Left renal pelvis (tissue), 4 donors: ENCODE measurements around the gene TUBG1. TPM values are rescaled to one million over a fixed set of nuclear protein-coding genes. Genes with fewer than 3 reads are reported as not detected.

Source experiments
- DNase-seq, 4 donors: peaks; one replicate each; pipeline ENCODE4 v3.0.0-alpha.2; 2013; ENCODE audit warnings: low read depth in 4 of 4, low spot score in 3 of 4
- polyA plus RNA-seq, 4 donors: library from polyadenylated mRNA; unstranded; fragments of 120-200 nt; gene quantifications; one replicate each; pipeline ENCODE4 v1.2.1, GENCODE V29; 2013; ENCODE audit not compliant: insufficient read length in 4 of 4

The TUBG1 gene
- polyA plus RNA-seq: 10 to 100 TPM; 32.6 to 57.1 (median 52.7) TPM

DNA sequence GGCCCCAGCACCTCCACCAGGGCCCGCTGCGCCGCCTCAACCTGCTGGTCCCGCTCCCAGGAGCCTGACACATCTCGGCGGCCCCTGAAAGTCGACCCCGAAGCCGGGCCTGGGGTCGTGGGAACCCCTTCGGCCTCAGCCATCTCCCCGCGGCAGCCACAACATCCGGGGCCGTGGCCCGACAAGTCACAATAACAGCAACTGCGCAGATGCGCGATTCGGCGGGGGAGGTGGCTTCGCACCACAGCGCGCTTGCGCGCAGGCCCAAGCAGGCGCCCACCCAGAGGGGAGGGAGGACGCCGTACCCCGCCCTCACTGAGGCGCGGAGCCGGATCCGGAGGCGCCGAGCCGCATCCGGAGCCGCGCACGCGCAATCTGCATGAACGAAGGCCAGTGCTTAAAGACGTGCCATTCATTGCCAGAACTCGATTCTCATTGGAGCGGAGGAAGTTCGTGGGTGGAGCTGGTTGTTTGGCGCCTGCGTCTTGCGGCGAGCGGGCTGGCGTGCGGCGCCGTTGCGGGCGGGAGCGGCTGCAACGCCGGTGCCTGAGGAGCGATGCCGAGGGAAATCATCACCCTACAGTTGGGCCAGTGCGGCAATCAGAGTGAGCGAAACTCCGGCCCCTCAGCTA, at the start of gene TUBG1, which contains the start of gene RETREG3:
Gene TUBG1 (plus strand): TSS at position 502 of the 632 bp plus-strand sequence. CDS start 55 bp downstream, at position 557.
Gene RETREG3 (minus strand): TSS at position 193 of the 632 bp plus-strand sequence. CDS start 50 bp downstream, at position 143.
- peak; percentile 98 to 99 (median 98) for DNase-seq

DNA sequence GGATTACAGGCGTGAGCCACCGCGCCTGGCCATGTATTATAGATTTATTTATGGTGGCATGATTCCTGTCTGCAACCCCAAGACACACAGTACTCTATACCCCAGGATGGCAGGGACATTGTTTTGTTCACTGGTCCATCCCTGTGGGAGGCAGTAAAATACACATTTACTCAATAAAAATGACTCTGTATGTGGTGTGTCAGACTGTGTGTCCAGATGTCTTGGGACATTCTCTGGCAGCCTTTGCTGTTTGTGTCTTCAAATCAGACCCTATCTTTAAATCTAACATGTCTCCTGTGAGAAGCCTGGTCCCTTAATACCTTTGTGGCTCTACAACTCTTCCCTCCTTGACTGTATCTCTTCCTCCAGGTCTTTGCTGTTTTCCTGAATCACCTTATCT, 49.2 kb upstream of the TUBG1 start:
- no peak for DNase-seq

DNA sequence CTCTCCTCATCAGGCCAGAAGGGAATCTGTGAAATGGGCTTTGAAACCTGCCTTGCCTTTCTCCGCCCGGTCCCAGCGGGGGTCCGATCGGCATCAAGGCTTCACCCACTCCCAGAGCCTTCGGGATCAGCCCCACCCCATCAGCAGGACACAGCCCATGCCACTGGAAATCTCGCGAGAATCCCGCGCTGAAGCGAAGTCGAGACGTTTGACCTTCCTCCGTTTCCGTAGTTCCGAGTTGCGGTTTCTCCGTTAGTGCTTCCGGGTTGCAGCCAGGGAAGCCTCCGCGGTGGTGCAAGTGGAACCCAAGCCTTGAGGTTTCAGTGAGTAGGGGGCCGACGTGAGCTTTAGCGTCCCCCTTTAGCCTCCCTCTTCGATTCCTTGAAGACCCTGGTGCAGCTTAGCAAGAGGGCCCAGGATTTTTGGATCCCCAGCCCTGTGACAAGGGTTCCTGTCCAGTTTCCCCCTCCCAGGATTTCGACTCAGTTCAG, 47.5 kb upstream of the TUBG1 start, which contains the start of gene COASY:
Gene COASY (plus strand): TSS at position 252 of the 491 bp plus-strand sequence. CDS start 475 bp downstream, outside the sequence.
- peak; percentile 92 to 97 (median 96) for DNase-seq

DNA sequence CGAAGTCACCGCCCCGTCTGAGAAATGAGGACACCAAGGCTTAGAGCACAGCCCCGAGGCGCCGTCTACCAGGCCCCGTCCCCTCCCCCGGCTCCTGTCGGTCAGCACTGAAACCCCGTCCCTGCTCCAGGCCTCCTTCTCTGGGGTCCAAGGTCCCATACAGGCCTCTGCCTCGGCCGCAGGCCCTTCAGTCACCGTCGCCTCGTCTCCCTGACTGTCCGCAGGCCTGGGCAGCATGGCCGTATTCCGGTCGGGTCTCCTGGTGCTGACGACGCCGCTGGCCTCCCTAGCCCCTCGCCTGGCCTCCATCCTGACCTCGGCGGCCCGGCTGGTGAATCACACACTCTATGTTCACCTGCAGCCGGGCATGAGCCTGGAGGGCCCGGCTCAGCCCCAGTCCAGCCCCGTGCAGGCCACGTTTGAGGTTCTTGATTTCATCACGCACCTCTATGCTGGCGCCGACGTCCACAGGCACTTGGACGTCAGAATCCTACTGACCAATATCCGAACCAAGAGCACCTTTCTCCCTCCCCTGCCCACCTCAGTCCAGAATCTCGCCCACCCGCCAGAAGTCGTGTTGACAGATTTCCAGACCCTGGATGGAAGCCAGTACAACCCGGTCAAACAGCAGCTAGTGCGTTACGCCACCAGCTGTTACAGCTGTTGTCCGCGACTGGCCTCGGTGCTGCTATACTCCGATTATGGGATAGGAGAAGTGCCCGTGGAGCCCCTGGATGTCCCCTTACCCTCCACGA, 46.9 kb upstream of the TUBG1 start:
- DNase-seq: no peak

DNA sequence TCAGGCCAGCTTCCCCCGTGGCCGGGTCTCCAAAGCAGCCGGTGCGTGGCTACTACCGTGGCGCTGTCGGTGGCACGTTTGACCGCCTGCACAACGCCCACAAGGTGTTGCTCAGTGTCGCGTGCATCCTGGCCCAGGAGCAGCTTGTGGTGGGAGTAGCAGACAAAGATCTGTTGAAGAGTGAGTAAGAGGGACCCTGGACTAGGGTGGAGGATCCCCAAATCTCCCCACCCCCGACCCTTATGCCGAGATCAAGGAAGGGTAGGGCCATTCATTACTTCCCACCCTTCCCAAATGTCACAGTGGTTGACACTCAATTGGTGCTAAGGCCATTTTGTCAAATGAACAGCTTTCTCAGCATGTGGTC, 46.4 kb upstream of the TUBG1 start:
- no peak for DNase-seq

DNA sequence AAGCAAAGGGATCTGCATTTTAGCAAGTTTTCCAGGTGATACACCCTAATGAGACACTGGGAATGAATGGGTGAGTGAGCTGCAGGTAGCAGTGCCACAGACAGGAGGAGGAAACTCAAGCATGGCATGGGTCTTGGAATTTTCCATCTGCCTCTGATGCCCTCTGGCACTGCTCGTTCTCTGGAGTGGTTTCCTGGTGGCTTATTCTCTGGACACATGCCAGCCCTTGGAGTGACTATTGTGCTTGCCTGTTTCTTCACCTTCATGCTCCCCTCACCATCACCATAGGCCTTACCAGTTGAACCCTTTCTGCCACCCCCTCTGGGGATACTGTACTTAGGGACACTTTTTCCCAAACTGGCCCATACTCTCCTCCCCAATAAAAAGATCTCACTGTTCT, 45.9 kb upstream of the TUBG1 start:
- DNase-seq: no peak

DNA sequence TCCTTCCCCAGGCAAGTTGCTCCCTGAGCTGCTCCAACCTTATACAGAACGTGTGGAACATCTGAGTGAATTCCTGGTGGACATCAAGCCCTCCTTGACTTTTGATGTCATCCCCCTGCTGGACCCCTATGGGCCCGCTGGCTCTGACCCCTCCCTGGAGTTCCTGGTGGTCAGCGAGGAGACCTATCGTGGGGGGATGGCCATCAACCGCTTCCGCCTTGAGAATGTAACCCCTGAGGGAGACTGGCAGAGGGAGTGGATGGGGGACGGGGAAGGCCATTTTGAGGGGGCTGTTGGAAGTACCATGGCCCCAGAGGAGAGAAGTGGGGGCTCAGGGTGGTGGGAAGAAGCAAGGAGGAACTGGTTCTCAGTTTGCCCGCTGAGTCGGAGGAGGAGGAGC, 45.5 kb upstream of the TUBG1 start:
- no peak for DNase-seq

DNA sequence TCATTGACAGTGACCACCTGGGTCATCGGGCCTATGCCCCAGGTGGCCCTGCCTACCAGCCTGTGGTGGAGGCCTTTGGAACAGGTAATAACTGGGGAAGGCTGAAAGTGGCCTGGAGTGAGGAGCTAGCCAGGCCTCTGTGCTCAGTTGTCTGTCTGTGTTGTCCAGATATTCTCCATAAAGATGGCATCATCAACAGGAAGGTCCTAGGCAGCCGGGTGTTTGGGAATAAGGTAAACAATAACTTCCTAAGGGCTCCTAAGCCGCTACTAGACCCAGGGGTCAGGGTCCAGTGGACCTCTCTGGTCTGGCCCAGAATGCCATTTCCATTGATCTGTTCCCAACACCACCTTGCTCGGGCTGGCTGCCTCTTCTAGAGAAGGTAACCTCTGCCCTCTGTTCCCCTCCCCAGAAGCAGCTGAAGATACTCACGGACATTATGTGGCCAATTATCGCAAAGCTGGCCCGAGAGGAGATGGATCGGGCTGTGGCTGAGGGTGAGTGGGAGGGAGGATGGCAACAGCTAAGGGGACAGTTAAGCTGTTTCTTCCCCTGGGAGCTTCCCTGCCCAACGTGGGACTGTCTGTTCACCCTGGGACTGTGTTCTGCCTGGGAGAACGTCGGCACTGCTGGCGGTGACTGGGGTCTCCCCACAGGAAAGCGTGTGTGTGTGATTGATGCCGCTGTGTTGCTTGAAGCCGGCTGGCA, 44.5 kb upstream of the TUBG1 start:
- no peak for DNase-seq

DNA sequence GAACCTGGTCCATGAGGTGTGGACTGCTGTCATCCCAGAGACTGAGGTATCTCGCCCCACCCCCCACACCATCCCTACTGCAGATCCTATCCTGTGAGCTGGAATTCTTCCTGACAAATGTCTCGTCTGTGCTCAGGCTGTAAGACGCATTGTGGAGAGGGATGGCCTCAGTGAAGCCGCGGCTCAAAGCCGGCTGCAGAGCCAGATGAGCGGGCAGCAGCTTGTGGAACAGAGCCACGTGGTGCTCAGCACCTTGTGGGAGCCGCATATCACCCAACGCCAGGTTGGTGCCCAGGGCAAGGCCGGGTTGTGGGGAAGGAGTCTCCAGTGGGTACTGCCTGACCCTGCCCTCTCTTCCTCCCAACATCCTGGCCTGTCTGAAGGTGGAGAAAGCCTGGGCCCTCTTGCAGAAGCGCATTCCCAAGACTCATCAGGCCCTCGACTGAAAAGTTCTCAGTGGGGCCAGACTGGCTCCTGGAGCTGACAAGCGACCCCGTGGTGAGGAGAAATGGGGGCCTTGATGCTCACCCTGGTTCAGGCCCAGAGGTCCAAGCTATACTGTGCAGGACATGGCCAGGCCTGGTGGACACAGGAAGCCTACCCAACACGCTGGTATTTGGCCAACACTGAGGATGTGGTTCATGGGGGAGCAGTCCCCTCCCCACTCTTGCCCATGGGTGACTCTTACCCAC, 43.8 kb upstream of the TUBG1 start:
- no peak for DNase-seq

DNA sequence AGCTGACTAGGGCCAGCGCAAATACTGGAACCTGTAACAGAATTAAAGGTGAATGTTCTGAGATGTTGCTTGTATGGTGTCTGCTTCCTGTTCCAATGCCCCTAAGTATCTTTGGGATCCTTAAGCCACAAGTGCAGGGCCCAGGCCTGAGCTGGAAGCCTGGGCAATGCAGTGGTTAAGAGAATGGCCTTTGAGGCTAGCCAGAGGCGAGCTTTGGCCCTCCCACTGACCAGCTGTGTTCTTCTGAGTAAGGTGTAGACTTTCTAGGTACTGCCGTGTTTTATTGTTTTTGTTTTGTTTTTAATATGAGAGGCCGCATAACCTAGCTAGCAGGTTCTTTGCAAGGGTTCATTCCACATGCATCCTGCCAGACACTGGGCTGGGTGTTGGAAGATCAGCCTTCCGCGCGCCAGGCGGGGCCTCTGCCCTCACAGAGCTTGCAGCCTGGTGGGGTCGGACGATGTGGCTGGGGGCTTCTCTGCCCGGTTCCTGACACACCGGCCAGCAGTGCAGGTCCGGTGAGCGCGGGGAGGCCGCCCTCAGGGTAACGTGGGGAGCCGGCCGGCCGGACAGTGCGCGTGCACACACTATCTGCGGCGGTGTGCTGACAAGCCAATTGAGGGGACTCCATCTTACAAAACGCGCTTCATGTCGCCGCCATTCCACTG, 43.1 kb upstream of the TUBG1 start:
- DNase-seq: no peak

DNA sequence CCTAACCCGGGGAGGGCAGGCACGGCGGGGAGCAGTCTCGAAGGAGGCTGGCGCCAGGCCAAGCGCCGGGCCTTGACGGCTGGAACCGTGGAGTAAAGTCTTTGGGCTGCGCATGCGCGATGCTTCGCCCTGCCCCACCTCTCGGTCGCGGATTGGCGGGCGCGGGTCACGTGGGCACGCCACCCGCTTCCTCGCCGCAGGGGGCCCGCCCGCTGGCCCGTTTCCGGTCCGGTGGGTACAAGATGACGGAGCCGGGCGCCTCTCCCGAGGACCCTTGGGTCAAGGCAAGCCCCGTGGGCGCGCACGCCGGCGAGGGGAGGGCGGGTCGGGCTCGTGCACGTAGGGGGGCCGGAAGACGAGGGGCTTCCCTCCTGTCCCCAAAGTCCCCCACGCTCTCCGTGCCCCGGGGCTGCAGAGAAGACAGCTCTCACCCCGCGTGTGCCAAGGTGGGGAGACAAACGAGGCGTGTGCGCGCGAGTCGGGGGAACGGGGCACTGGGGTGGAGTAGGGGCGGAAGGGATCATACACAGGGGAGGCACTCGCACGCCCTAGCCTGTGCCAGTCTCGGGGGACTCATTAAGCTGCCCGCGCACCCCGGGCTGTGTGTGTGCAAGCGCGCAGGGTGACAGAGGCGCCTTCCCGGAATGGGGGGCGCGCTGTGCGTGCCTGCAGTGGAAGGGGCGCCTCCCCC, 42.5 kb upstream of the TUBG1 start, which contains the start of gene MLX:
Gene MLX (plus strand): TSS at position 218 of the 691 bp plus-strand sequence. CDS start 25 bp downstream, at position 243.
- peak in 3 of 4 donors; percentile 73 to 79 (median 76) for DNase-seq

DNA sequence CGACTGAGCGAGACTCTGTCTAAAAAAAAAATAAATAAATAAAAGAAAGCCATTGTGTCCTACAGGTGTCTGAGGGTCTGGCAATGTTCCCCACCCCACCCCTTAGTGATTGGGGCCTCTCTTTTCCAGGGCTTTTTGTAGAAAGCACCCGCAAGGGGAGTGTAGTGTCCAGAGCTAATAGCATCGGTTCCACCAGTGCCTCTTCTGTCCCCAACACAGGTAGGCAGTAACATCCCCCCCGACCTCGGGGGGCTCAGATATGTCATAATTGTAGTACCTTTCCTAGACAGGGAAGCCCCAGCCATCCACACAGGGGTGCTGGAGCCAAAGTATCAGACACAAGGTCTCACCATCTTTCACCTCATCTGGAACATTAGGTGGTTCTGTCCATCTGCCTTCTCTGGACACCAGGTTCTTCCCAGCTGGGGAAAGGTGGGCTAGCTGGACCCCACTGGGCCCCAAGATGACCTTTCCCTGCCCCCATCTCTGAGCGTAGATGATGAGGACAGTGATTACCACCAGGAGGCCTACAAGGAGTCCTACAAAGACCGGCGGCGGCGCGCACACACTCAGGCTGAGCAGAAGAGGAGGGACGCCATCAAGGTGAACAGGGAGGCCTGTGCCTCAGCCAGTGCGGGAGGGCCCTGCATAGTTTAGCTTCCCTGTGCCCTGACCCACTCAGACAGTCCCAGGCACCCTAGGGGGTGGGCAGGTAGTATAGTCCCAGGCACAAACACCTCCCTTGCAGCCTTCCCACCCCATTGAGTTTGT, 41.0 kb upstream of the TUBG1 start:
- DNase-seq: no peak

DNA sequence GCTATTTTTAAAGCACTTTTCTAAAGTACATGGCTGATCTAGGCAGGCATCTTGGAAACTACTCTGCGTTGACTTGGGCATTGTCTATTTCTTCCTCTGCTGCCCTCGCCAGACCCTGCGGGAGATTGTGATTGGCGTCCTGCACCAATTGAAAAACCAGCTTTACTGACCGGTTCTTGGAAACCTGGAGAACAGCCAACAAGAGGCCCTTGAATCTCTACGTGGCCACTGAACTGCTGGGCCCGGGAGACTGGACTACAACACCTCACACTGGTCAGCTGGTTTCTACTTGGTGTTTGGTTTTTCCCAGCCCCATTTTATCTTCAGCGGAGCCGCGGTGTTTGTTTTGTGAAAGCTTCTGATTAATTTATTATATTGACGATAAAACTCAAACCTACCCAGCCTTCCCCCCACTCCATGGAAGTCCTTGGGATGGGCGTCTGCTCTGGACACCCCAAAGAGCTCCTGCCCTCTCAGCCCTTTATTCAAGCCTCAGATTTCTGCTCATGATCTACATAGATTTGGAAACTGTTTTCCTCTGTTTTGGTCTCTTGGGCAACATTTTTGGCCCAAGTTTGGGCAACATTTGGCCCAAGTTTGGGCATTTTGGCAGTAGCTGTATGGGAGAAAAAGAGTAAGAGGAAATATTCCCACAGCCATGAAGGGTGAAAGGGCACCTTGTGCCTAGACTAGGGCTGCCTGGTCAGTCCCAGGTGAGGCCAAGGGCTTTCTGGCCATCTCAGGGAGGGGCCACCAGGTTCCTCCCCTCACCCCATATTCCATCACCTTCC, 37.9 kb upstream of the TUBG1 start:
- DNase-seq: no peak

DNA sequence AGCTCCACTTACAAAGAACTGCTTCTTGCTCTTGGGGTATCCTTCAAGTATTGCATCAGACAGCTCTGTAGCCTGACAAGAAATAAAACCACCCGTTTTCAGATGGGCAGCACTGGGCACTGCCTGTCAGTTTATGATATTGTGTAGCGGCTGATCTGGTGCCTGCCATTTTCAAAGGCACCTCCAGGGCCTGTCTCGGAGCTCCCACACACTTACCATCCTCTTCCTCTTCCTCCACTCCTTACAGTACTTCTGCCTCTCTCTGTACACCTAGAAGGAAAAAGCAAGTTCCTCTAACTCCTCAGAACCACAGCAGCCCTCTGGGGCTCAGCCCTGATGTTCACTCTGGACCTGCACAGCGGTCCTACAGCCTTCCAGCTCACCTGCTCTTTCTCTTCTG, 36.4 kb upstream of the TUBG1 start:
- no peak for DNase-seq

DNA sequence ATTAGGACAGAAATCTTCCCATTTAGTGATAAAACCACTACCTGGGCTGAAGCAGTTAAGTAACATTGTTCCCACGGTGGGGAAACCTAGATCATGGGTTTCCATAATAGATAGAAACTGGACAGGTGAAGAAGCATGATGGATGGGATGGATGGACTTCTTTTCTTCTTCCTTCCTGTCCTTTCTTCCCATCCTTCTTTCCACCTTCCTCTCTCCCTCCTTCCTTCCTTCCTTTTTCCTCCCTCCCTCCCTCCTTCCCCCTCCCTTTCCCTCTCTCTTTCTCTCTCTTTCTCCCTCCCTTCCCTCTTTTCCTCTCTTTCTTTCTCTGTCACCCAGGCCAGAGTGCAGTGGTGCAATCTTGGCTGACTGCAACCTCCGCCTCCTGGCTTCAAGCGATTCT, 35.0 kb upstream of the TUBG1 start:
- DNase-seq: no peak

DNA sequence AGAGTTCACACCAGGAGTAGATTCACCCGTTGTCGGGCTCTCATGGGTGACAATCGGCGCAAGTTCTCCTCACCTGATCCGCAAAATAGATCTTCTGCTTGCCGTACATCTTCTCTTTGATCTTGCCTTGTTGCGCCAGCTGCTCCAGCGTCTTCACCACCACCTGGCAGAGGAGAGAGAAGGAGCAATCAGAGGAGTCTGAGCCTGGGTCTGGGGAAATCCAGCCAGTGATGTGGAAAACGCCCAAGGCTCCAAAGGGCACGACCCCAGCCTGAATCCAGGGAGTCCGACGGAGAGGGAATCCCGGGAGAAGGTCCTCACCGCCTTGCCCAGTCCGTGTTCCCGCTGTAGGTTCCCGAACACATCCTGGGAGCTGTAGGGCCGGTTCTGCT, 32.3 kb upstream of the TUBG1 start:
- DNase-seq: no peak

DNA sequence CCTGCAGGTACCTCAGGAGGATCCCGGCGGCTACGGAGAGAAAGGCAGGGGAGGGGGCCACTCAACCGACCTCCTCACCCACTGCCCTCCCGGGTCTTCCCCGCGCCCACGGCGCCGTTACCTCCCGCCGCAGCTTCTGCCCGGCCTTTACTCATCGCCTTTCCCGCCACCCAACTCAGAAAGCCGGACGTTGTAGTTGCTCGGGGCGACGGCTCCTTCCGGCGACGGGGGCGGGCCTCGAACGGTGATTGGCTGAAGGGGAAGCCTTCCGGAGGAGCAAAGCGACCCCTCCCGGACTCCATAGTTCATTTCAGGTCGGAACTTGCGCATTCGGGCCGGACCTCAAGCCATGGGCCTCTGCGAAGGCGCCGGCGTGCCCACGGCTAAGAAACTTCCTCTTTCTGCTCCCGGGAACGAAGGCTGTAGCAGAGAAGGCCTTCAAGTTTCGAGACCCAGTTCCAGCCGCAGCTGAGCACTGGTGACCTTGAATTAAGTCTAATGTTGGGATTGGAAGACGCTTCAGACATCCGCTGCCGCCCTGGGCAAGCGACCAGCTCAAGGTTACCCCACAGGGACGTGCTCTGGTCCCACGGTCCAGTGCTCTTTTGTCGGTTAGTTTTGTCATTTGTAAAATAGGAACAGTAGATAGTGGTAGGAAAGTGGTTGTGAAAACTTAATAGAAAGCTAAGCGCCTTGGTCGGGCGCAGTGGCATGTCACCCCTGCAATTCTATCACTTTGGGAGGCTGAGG, 31.8 kb upstream of the TUBG1 start, which contains the start of gene PSMC3IP:
Gene PSMC3IP (minus strand): TSS at position 198 of the 750 bp plus-strand sequence. CDS start 43 bp downstream, at position 155.
- peak; percentile 76 to 90 (median 79) for DNase-seq
